ENCODE measurements around the gene FAM72C.
"Not testable (repeated sequence)": the region's sequence is repeated elsewhere in the genome, so short reads cannot be mapped to it uniquely, and the experiment has no call there.

Gene FAM72C

GRCh38 chr1:143984721-143985473, 13.1 kb upstream of the FAM72C start:
- DNase-seq (ENCODE audit: low read depth in 1 of 2, low spot score in 1 of 2) = not testable (repeated sequence)

DNA sequence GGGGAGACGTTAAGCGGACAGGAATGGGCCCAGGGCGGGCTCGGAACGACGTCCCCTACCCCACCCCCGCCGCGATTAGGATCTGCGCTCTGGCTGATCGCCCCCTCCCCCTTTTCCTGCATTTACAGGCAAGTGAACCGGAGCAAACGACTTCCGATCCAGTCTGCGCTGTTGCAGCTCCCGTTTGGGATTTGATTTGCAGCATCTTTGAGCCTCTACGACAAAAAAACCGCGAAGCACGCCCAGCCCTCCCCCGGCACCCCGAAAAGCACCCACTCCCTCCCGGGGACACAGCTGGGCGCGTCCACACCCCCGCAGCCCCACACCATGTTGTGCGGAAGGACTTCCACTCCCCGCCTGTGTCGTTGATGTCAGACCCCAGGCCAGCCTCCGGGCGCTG, 2.6 kb upstream of the FAM72C start:
- not testable (repeated sequence) for DNase-seq (ENCODE audit: low read depth in 1 of 2, low spot score in 1 of 2)

DNA sequence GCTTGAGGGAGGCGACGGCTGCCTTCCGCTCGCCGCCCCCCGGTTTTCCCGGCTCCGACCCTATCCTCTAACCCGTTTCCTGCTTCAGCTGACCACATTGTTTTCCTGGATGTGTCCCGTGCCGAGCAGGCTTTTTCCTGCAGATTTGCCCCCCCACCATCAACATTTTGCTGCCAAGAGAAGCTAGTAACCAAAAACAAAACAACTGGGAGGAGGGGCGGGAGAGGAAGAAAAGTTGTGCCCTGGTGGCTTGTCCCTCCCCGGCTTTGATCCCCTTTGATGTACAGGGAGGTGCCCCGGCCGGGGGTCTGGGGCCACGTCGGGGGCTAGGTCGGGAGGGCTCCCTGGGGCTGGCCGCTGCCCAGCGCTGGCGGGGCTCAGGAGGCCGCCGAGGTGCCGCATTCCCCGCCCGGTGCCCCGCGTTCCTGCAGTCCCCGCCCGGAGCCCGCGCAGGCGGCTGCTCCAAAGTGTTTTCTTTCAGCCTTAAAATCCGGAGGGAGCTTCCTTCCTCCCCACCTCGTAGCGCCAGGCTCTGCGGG, 2.2 kb upstream of the FAM72C start:
- not testable (repeated sequence) for DNase-seq (ENCODE audit: low read depth in 1 of 2, low spot score in 1 of 2)

GRCh38 chr1:143972753-143973326, 1.1 kb upstream of the FAM72C start:
- not testable (repeated sequence) for DNase-seq (ENCODE audit: low read depth in 1 of 2, low spot score in 1 of 2)

DNA sequence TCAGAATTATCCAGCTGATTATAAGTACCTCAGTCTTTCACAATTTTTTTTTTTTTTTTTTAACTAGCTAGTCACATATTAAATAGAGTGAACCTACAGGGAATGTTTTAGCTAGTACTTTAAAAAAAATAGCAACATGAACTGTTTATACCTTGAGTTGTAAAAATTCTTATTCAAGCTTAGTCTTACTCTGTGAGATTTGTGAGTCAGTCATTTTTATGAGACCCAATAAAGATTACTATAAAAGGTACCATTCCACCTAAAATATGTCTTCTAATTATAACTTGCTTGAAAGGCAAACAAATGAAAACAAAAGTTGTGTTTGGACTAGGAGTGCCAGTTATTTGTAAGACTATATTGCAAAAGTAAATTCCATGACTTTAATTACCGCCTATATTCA, 5.9 kb downstream of the FAM72C start:
- not testable (repeated sequence) for DNase-seq (ENCODE audit: low read depth in 1 of 2, low spot score in 1 of 2)

- DNase-seq (ENCODE audit: low read depth in 1 of 2, low spot score in 1 of 2) = not testable (repeated sequence)
Measured at GRCh38 chr1:143964294-143964693, 7.5 kb downstream of the FAM72C start.

DNA sequence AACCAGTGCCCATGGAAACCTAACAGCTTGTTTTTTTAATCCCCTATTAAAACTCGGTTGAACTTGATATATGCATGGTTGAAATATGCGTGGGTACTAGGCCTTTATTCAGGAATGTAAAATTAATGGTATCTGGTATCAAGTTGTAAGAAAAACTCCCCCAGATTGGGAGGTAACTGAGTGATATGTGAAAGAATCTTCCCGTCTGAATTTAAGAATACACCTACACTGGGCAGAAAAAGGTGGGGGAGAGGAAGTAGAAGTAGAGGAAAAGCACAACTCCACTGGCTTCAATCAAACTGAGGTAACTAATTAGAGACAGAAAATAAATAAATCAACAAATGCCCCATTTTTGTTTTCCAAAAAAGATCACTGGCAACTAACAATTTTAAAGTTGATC, 15.9 kb downstream of the FAM72C start:
- DNase-seq (ENCODE audit: low read depth in 1 of 2, low spot score in 1 of 2) = not testable (repeated sequence)

DNA sequence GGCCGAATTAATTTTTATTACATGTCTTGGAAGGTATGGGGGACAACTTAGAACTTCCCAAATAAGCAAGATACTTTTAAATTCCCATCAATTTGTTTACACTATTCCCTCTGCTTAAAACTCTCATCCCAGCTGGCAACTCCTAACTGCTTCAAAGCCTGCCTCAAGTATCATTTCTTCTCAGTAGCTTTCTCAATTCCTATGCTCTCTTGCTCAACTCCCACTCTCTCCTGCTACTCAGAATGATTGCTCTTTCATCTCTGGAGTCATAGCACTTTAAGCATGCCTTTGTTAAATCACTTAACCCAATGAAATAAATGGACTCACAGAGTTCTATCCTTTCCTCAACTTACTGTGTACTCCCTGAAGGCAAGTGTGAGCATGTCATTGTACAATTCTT, 18.9 kb downstream of the FAM72C start:
- DNase-seq (ENCODE audit: low read depth in 1 of 2, low spot score in 1 of 2) = not testable (repeated sequence)

DNA sequence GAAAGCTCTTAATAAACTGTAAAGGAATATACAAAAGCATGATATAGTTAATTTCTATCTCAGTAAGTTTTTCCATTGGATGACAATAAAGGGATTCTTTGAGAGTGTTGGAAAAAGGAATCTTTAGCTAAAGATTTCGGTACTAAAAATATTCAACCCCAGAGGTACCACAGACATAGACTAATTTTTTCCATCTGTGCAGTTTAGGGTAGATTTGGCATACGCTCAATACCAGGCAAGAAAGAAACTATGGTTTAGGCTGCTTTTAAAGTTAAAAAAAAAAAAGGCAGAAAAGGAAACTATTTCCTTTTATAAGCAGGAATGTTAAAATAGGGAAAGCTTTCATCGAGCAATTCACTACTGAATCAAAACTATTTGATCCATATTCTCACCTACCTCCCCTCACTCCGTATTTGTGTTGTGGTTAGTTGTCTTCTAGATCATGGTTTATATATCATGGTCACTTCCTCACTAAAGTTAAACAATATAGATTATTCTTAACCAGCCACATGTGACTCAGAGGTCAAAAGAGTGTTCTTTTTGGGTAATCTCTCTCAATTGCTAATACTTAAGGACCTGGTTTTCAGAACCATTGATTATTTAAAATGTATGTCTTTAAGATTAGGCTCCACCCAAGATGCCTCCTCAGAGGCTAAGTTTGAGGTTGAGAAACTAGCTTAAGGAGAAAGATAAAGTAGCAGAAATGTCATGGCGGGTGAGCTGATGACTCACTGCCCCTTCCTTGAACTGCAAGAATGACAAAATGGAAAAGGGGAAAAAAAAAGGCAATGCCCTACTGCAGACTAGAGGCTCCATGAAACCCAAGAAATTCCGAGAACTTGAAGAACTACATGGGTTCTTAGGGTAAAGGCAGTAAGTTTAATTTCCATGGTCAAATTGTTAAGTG, 20.0 kb downstream of the FAM72C start:
- DNase-seq (ENCODE audit: low read depth in 1 of 2, low spot score in 1 of 2) = not testable (repeated sequence)

DNA sequence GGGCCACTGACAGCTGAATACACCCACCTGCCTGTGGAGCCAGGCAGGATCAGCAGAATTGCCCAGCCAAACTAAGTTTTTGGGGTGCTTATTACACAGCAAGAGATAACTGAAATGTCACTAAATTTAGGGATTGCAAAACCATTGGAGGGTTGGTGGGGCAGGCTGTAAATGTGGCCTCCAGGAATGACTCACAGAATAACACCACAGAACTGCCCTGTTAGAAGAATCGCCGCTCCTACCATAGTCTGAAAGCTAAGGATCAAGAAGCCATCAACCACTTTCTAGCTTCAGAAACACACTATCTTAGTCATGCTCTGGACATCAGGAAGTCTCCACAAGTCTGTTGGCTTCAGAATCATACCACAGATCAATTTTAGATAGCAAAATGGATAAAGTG, 24.0 kb downstream of the FAM72C start:
- not testable (repeated sequence) for DNase-seq (ENCODE audit: low read depth in 1 of 2, low spot score in 1 of 2)

GRCh38 chr1:143945253-143945652, 26.5 kb downstream of the FAM72C start:
- not testable (repeated sequence) for DNase-seq (ENCODE audit: low read depth in 1 of 2, low spot score in 1 of 2)

- not testable (repeated sequence) for DNase-seq (ENCODE audit: low read depth in 1 of 2, low spot score in 1 of 2)
Measured at GRCh38 chr1:143944576-143945240, 27.1 kb downstream of the FAM72C start.

GRCh38 chr1:143943319-143943978, 28.3 kb downstream of the FAM72C start:
- not testable (repeated sequence) for DNase-seq (ENCODE audit: low read depth in 1 of 2, low spot score in 1 of 2)

DNA sequence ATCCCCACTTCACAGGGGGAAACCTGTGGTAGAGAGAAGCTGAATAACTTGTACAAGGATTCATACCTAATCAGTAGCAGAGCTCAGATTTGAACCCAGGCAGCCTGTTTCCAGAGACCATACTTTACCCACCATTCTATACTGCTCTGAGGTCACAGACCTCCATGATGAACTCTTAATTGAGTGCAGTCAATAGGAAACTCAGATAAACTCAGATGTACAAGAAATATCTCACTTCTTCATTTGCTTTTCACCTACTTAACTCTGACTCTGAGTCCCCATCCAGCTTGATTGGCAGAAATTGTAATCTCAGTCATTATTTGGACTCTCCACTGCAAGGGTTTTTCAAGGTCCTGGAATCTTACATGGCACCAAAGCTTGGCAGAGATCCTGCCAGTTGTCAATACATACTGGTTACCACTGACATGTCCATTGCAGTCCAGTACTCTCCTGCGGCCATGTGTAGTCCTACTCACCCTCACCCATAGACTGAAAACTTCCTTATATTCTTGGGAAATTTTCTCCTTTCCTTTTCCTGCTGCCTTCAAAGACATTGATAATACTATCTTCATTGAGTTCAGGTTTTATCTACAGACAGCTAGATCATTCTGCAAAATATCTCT, 29.4 kb downstream of the FAM72C start:
- not testable (repeated sequence) for DNase-seq (ENCODE audit: low read depth in 1 of 2, low spot score in 1 of 2)

DNA sequence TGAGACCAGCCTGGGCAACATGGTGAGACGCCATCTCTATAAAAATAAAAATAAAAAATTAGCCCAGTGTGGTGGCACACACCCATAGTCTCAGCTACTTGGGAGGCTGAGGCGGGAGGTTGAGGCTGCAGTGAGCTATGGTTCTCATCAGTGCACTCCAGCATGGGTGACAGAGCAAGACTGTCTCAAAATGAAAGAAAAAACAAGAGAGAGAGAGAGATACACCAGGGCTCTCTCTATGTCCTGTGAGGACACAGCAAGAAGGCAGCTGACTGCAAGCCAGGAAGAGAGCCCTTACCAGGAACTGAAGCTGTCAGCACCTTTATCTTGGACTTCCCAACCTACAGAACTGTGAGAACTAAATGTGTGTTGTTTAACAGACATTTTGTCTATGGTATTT, 32.1 kb downstream of the FAM72C start:
- not testable (repeated sequence) for DNase-seq (ENCODE audit: low read depth in 1 of 2, low spot score in 1 of 2)

- DNase-seq (ENCODE audit: low read depth in 1 of 2, low spot score in 1 of 2) = not testable (repeated sequence)
Measured at GRCh38 chr1:143938922-143939321, 32.9 kb downstream of the FAM72C start.

DNA sequence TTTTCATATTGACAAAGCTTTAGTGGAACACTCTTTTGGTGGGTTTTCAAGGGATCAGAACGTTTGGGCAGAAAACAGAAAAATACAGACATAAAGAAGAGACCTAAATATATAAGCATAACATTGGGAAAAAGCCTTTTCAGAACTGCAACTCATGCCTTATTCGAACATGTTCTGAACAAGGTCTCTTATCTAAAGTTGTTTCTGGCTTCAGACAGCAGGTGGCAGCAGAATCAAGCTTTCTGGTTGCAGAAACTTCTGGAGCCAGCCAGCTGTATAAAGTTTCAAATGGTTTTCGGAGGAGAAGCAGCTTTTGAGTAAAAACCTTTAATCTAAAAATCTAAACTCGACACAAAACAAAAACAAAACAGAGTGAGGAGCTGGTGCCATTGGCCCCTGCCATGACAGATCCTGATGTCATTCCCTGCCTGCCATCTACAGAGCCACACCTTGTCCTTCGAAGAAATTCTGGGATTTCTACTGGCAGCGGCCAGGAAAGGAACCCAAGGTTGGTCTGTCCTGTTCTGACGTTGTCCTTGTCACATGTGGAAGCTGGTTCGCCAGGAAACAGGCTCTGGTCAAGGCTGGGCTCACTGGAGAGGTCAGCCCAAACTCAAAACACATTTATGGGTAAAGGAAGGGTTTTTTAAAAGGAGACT, 35.2 kb downstream of the FAM72C start:
- not testable (repeated sequence) for DNase-seq (ENCODE audit: low read depth in 1 of 2, low spot score in 1 of 2)

DNA sequence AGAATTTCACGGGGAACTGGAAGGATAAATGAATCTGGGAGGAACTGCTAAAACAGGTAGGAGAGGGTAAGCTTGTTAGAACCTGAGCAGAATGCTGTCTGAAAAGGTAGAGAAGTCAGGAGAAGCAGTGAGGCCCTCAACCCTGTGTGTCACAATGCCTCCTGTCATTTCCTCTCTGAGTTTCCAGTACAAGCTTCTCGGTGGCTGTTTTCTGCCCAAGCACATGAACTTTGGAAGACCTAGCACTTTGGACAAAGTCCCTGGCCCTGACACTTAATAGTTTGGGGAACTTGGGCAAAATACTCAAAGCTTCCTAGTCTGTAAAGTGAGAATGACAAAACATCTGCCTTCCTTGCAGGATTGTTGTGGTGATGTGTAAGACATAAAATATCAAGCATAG, 52.7 kb downstream of the FAM72C start:
- not testable (repeated sequence) for DNase-seq (ENCODE audit: low read depth in 1 of 2, low spot score in 1 of 2)

GRCh38 chr1:143918552-143918951, 53.2 kb downstream of the FAM72C start:
- DNase-seq (ENCODE audit: low read depth in 1 of 2, low spot score in 1 of 2) = not testable (repeated sequence)
